Measurements from ENCODE around the gene IER3.
"Not testable (repeated sequence)": the region's sequence is repeated elsewhere in the genome, so short reads cannot be mapped to it uniquely, and the experiment has no call there.

The IER3 gene

DNA sequence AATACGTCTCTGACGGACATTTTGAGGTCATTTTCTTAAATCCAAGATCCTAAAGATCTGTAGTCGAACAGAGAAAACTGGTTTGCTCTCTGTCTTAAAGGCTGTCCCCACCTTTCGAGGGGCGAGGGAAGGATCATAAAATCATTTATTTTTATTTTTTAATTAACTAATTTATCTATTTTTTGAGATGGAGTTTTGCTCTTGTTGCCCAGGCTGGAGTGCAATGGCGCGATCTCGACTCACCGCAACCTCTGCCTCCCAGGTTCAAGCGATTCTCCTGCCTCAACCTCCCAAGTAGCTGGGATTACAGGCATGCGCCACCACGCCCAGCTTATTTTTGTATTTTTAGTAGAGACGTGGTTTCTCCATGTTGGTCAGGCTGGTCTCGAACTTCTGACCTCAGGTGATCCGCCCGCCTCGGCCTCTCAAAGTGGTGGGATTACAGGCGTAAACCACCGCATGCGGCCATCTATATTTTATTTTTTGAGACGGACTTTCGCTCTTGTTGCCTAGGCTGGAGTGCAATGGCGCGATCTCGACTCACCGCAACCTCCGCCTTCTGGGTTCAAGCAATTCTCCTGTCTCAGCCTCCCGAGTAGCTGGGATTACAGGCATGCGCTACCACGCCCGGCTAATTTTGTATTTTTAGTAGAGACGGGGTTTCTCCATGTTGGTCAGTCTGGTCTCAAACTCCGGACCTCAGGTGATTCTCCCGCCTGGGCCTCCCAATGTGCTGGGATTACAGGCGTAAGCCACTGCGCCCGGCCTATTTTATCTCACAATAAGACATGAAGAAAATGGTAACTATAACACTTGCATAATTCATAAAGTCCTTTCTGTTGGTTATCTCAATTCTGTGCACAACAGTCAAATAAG, 26.3 kb downstream of the IER3 start:
- not testable (repeated sequence) for H3K9me3 ChIP-seq, DNase-seq, H3K27me3 ChIP-seq
- Histone ChIP-seq H3K36me3 (peaks cover 14 to 27% (median 16%) of the 10 kb centered on the region in 3 donors), H3K27ac (peak overlapping the region; percentile 89 to 95), H3K4me1 (peaks cover 0 to 40% (median 24%) of the 10 kb centered on the region in 4 donors), H3K4me3 (peak overlapping the region; percentile 61 to 67)
- TF ChIP-seq, protein P1, sequence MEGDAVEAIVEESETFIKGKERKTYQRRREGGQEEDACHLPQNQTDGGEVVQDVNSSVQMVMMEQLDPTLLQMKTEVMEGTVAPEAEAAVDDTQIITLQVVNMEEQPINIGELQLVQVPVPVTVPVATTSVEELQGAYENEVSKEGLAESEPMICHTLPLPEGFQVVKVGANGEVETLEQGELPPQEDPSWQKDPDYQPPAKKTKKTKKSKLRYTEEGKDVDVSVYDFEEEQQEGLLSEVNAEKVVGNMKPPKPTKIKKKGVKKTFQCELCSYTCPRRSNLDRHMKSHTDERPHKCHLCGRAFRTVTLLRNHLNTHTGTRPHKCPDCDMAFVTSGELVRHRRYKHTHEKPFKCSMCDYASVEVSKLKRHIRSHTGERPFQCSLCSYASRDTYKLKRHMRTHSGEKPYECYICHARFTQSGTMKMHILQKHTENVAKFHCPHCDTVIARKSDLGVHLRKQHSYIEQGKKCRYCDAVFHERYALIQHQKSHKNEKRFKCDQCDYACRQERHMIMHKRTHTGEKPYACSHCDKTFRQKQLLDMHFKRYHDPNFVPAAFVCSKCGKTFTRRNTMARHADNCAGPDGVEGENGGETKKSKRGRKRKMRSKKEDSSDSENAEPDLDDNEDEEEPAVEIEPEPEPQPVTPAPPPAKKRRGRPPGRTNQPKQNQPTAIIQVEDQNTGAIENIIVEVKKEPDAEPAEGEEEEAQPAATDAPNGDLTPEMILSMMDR (IDR thresholded peaks at IDR 0.05), result peak in 1 of 2 experiments; percentile 2
- intact Hi-C loops (cut with DNase I; ENCODE audit: low total_unique reads), result loop anchor here (2.0 kb wide), 1 partner anchor 27 kb away; the partner anchor contains the start of gene NRM

- no peaks in the 10 kb centered on the region for H3K9me3 ChIP-seq
- no peaks in the 10 kb centered on the region for H3K27me3 ChIP-seq
- peak within 1 kb of the TSS; percentile 89 to 95 for H3K27ac ChIP-seq
- DNase-seq, result peak; percentile 99 to 100
- H3K36me3 ChIP-seq, result peaks cover 18 to 31% (median 21%) of the 10 kb centered on the region in 3 donors
- TF ChIP-seq, protein P1 (IDR thresholded peaks at IDR 0.05), result peak; percentile 43 to 47
- peak within 1 kb of the TSS; percentile 61 to 67 for H3K4me3 ChIP-seq
- intact Hi-C loops (cut with DNase I; ENCODE audit: low total_unique reads), result loop anchor here (2.0 kb wide), 1 partner anchor 26 kb away; the partner anchor contains the start of gene NRM
- H3K4me1 ChIP-seq, result peaks cover 0 to 32% (median 22%) of the 10 kb centered on the region in 4 donors
Measured at GRCh38 chr6:30717129-30717844, 27.1 kb downstream of the IER3 start, which contains the start of gene MDC1. Gene MDC1, minus strand, starts transcription at chr6:30717281. Its CDS starts 2,106 bp downstream, at chr6:30715175.

DNA sequence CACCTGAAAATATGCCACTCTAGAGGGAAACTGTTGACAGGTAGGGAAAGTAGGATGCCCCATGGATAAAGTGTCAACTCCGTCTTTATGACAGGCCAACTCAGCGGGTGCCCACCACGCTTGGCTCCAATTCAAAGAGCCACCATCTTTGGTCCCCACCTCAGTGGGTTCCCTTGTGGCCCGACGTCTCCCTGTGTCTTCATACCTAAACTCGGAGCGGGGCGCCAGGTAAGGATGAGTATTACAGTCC, 27.5 kb downstream of the IER3 start:
- Histone ChIP-seq H3K4me3 (peak overlapping the region; percentile 61 to 67), H3K9me3 (no peaks in the 10 kb centered on the region), H3K27me3 (no peaks in the 10 kb centered on the region), H3K36me3 (peaks cover 20 to 36% (median 25%) of the 10 kb centered on the region in 3 donors), H3K27ac (peak overlapping the region; percentile 89 to 95), H3K4me1 (peaks cover 0 to 27% (median 17%) of the 10 kb centered on the region in 4 donors)
- DNase-seq, result no peak
- intact Hi-C loops (cut with DNase I; ENCODE audit: low total_unique reads), result loop anchor here (2.0 kb wide), 1 partner anchor 26 kb away; the partner anchor contains the start of gene NRM
- TF ChIP-seq, protein P1 (IDR thresholded peaks at IDR 0.05), result no peak

DNA sequence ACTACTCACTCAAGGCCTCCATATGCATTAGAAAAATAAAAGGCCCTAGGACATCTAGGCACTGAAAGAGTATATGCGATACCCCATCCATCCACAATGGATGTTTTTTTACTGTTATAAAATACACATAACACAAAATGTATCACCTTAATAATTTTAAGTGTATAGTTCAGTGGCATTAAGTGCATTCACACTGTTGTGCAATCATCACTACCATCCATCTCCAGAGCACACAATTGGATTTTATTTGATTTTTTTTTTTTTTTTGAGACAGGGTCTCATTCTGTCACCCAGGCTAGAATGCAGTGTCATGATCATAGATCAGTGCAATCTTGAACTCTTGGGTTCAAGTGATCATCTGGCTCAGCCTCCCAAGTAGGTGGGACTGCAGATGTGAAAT, 30.1 kb downstream of the IER3 start:
- H3K4me3 ChIP-seq, result no peak overlapping the region
- peaks cover 38 to 61% (median 51%) of the 10 kb centered on the region in 3 donors for H3K36me3 ChIP-seq
- H3K27ac ChIP-seq, result no peak overlapping the region
- H3K4me1 ChIP-seq, result peaks cover 0 to 19% (median 13%) of the 10 kb centered on the region in 4 donors
- DNase-seq, result no peak
- H3K27me3 ChIP-seq, result no peaks in the 10 kb centered on the region
- TF ChIP-seq, protein P1 (IDR thresholded peaks at IDR 0.05), result no peak
- H3K9me3 ChIP-seq, result no peaks in the 10 kb centered on the region
- intact Hi-C loops (cut with DNase I; ENCODE audit: low total_unique reads), result no loop called here

DNA sequence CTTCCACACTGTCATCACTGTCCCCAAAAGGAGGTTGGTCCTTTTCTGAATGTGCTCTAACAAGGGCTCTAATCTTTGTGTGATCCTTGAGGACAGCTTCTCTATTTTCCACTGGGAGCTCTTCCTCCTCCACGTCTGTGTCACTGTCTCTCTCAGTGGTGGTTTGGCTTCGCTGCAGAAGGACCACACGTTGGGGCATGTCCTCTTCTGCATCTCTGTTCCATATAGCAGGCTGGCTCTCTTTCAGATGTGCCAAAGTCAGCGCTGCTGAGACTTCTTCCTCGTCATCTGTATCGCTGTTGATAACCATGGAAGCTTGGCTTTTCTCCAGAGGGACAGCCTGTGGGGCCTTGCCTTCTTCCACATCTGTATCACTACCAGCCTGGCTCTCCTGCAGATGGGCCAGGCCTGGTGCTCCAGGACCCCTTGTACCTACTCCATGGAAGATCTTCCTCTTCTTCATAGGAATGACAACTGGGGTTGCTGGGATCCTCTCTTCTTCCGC, 31.9 kb downstream of the IER3 start:
- intact Hi-C loops (cut with DNase I; ENCODE audit: low total_unique reads), result no loop called here
- no peak overlapping the region for H3K4me3 ChIP-seq
- no peaks in the 10 kb centered on the region for H3K27me3 ChIP-seq
- TF ChIP-seq, protein P1 (IDR thresholded peaks at IDR 0.05), result no peak
- no peaks in the 10 kb centered on the region for H3K9me3 ChIP-seq
- DNase-seq, result no peak
- peaks cover 0 to 9% (median 5%) of the 10 kb centered on the region in 4 donors for H3K4me1 ChIP-seq
- H3K36me3 ChIP-seq, result peaks cover 46 to 79% (median 62%) of the 10 kb centered on the region in 3 donors
- no peak overlapping the region for H3K27ac ChIP-seq
